Right atrium auricular region (tissue), 2 donors: Measurements from ENCODE around the gene MRPS15. TPM values are rescaled to one million over a fixed set of nuclear protein-coding genes. Genes with fewer than 3 reads are reported as not detected.
"Not testable (repeated sequence)": the region's sequence is repeated elsewhere in the genome, so short reads cannot be mapped to it uniquely, and the experiment has no call there.

ENCODE experiments used
- DNase-seq: peaks from one replicate; pipeline ENCODE4 v3.0.0-alpha.2; 2019; ENCODE audit warnings: low spot score
- H3K27ac ChIP-seq, 2 donors: fragments of 200-600 bp; sonication (generic); 1 replicate in 1 of 2; 2 replicates in 1 of 2; pipeline ENCODE4 v1.5.1; 2016 to 2019
- H3K27me3 ChIP-seq, 2 donors: fragments of 200-600 bp; sonication (generic); one replicate each; pipeline versions ENCODE4 v1.5.1 to v1.6.0; 2017 to 2019
- H3K36me3 ChIP-seq: fragments of 200-600 bp; sonication (generic); one replicate; pipeline ENCODE4 v1.5.1; 2016
- H3K4me1 ChIP-seq, 2 donors: fragments of 200-600 bp; sonication (generic); one replicate each; pipeline versions ENCODE4 v1.5.1 to v1.6.0; 2017 to 2019
- H3K4me3 ChIP-seq, 2 donors: fragments of 200-600 bp; sonication (generic); 1 replicate in 1 of 2; 2 replicates in 1 of 2; pipeline ENCODE4 v1.5.1; 2017 to 2019; ENCODE audit warnings: mild to moderate bottlenecking in 1 of 2, moderate library complexity in 1 of 2
- H3K9me3 ChIP-seq, 2 donors: fragments of 200-600 bp; sonication (generic); one replicate each; pipeline ENCODE4 v1.5.1; 2019
- total RNA-seq, 2 donors: library from RNA; depleted of rRNA; stranded (reverse); fragments of >200 nt; gene quantifications; one replicate each; pipeline ENCODE4 v1.1.0, GENCODE V29; 2016
- TF ChIP-seq, protein P1 (sequence below), 2 donors: fragments of 200-600 bp; sonication (generic); IDR thresholded peaks; one replicate each; pipeline ENCODE4 v1.5.1; 2019; ENCODE audit warnings: antibody characterized with exemption in 2 of 2

MRPS15 gene
- total RNA-seq, result 10 to 100 TPM; 81.4 to 93.4 TPM

DNA sequence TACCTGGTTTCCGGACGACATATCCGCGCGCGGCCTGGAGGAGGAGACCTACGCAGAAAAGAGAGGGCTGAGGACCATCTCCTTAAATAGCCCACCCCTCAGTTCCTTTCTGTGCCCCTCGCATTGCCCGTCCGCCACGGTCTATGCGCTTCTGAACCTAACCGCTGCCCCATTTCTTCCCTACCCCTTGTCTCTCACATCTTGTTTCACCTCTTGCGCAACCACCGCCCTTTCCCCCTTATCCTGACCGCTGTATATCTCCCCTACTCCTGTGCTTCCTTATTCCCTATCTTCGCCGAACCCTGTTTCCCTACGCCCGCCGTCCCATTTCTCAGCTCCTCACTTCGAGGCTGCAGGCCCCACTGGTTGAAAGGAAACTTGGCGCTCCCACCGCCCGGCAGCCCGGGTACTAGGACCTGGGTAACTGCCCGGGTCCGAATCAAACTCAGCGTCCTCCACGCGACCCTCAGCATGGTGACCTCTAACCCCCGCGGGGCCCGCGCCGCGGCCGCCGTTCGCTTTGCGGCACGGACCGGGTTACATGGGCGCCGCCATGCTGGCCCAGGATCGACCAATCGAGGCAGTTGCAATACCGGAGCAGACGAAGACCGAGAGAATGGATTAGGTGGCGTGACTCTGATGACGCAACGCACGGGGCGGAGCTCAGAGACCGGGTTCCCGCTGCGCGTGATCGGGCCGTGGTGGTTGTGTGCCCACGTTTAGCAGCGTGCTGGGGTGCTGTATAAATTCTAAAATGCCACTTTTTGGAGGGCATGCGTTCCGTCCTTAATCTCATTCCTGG is at the start of gene MRPS15:
TSS of gene MRPS15 (minus strand) at position 582 of the 802 bp plus-strand sequence. CDS start at position 473, 109 bp downstream.
- Histone ChIP-seq H3K9me3 (no peaks in the 10 kb centered on the region), H3K4me3 (peak within 1 kb of the TSS; percentile 93 to 99), H3K27me3 (no peaks in the 10 kb centered on the region), H3K27ac (peak within 1 kb of the TSS; percentile 92 to 96), H3K4me1 (peaks cover 0 to 20% of the 10 kb centered on the region in 2 donors), H3K36me3 (peaks cover 23% of the 10 kb centered on the region)
- TF ChIP-seq, protein P1, sequence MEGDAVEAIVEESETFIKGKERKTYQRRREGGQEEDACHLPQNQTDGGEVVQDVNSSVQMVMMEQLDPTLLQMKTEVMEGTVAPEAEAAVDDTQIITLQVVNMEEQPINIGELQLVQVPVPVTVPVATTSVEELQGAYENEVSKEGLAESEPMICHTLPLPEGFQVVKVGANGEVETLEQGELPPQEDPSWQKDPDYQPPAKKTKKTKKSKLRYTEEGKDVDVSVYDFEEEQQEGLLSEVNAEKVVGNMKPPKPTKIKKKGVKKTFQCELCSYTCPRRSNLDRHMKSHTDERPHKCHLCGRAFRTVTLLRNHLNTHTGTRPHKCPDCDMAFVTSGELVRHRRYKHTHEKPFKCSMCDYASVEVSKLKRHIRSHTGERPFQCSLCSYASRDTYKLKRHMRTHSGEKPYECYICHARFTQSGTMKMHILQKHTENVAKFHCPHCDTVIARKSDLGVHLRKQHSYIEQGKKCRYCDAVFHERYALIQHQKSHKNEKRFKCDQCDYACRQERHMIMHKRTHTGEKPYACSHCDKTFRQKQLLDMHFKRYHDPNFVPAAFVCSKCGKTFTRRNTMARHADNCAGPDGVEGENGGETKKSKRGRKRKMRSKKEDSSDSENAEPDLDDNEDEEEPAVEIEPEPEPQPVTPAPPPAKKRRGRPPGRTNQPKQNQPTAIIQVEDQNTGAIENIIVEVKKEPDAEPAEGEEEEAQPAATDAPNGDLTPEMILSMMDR (IDR thresholded peaks at IDR 0.05), result no peak
- peak; percentile 97 for DNase-seq

DNA sequence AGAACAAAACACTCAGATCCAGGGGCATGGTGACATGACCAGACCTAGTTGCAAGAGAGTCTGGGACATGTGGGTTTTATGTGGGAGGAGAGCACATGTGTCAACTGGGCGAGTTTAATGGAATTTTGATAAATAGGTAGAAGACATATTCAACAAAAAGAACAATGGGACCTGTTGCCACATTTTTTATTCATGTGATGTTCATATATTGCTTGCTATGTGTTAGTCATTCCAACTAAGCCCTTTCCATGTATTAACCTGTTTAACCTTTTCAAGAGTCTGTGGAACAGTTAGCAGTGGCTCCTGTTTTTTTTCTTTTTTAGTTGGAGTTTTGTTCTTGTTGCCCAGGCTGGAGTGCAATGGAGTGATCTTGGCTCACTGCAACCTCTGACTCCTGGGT is 48.7 kb upstream of the MRPS15 start:
- no peaks in the 10 kb centered on the region for H3K9me3 ChIP-seq
- H3K36me3 ChIP-seq, result no peaks in the 10 kb centered on the region
- TF ChIP-seq, protein P1 (IDR thresholded peaks at IDR 0.05), result no peak
- no peak overlapping the region for H3K27ac ChIP-seq
- H3K27me3 ChIP-seq, result no peaks in the 10 kb centered on the region
- no peaks in the 10 kb centered on the region for H3K4me1 ChIP-seq
- H3K4me3 ChIP-seq, result no peak overlapping the region
- no peak for DNase-seq

- Histone ChIP-seq H3K27me3 (no peaks in the 10 kb centered on the region), H3K9me3 (no peaks in the 10 kb centered on the region), H3K27ac (no peak overlapping the region), H3K4me3 (no peak overlapping the region), H3K36me3 (no peaks in the 10 kb centered on the region), H3K4me1 (no peaks in the 10 kb centered on the region)
- TF ChIP-seq, protein P1 (IDR thresholded peaks at IDR 0.05), result no peak
- no peak for DNase-seq
These were observed 47.9 kb upstream of the MRPS15 start for GRCh38 chr1:36511804-36512798.

- H3K36me3 ChIP-seq, H3K9me3 ChIP-seq, H3K4me3 ChIP-seq, DNase-seq, H3K27me3 ChIP-seq, H3K27ac ChIP-seq, H3K4me1 ChIP-seq: not testable (repeated sequence)
These were observed 47.0 kb upstream of the MRPS15 start for GRCh38 chr1:36511220-36511619.

DNA sequence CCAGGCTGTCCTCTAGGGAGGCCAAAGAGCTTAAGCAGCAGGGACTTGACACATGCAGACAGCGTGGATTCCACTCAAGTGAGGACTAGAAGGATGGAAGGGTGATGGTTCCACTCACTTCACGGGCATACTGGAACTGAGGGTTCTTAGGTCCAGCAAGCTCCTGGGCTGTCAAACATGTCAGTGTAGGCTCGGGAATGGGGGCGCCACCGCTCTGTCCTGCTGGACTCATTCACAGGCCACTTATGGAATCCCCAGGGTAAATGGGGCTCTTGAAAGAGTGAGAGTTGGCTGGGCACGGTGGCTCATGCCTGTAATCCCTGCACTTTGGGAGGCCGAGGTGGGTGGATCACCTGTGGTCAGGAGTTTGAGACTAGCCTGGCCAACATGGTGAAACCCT is 46.2 kb upstream of the MRPS15 start:
- Histone ChIP-seq H3K4me1 (no peaks in the 10 kb centered on the region), H3K9me3 (no peaks in the 10 kb centered on the region), H3K4me3 (no peak overlapping the region), H3K27ac (no peak overlapping the region), H3K36me3 (no peaks in the 10 kb centered on the region), H3K27me3 (no peaks in the 10 kb centered on the region)
- TF ChIP-seq, protein P1 (IDR thresholded peaks at IDR 0.05), result no peak
- no peak for DNase-seq

- no peak overlapping the region for H3K4me3 ChIP-seq
- TF ChIP-seq, protein P1 (IDR thresholded peaks at IDR 0.05), result no peak
- no peak overlapping the region for H3K27ac ChIP-seq
- H3K36me3 ChIP-seq, result no peaks in the 10 kb centered on the region
- H3K9me3 ChIP-seq, result no peaks in the 10 kb centered on the region
- no peak for DNase-seq
- no peaks in the 10 kb centered on the region for H3K27me3 ChIP-seq
- H3K4me1 ChIP-seq, result no peaks in the 10 kb centered on the region
These were observed 44.1 kb upstream of the MRPS15 start for GRCh38 chr1:36508257-36508656.
